GM18498 (cell line): ENCODE measurements around the gene CCM2.
"Not testable (repeated sequence)": the region's sequence is repeated elsewhere in the genome, so short reads cannot be mapped to it uniquely, and the experiment has no call there.

ENCODE experiments used
- ATAC-seq: cut with Tn5 transposase; IDR thresholded peaks from one replicate; pipeline ENCODE4 v1.9.1; 2021; ENCODE audit warnings: mild to moderate bottlenecking, moderate library complexity; ENCODE audit not compliant: unreplicated experiment

Gene CCM2

DNA sequence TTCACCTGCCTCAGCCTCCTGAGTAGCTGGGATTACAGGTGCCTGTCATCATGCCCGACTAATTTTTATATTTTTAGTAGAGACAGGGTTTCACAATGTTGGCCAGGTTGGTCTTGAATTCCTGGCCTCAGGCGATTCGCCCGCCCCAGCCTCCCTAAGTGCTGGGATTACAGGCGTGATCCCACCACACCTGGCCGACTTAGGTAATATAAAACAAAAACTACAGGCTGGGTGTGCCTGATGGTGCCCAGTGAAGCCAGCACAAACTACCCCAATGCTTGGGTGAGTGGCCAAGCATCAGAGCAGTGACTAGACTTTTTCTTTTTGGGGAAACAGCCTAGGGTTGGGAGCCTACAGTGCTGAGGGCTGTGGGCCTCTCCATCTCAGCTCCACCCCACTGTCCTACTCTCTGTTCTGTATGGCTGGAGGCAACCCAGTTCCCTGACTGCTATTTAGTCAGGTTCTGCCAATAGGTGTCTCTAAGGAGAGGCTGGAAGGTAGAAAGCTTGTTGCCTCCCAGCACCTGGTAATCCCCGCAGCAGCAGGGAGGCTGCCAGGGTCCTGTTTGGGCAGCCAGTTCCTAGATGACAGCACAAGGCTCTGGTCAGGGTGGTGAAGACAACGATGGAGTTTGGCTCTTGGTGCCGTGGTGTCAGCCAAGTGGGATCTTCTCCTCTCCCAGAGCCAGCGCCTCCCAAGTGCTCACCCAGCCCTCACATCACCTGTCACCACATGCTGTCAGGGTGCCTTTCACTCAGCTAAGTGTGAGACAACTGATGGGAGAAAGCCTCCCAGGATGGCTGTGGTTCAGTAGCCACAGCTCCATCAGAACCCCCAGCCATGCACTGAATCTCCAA lies 99.2 kb downstream of the CCM2 start:
- ATAC-seq = no peak

DNA sequence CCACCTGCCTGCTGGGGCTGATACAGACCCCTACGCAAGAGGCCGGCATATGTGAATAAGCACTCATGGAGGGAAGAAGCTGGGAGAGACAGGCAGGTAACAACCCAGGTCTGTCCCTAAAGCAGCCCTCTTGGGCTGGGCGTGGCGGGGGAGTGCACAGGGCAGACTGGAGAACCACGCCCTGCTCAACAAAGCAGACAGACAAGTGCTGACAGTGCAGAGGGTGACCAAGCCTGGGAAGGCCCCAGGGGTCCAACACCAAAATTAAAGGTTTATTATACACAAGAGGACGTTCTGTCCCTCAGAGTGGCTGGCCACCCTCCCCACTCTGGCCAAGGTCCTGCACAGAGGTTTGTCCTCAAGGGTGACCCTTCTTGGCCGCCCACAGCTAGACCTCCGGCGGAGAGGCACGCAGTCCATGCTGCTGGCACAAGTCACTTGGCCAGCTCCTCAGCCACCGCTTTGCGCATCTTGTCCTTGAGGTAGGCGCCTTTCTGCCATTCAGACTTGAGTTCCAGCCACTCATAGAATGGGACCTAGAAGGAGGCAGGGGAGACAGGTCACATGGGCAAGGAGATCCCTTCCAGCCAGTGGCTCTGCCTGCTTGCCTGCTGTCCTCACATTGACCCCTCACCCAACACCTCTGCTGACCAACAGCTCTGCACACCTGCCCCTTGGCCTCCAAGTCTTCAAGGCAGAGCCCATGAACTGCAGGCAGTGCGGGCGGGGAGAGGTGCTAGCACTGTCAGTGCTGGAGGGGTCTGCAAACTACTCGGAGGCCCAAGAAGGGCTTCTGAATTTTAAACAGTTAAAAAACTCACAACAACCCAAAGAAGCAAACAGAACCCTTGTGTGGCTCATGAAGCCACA lies 100.1 kb downstream of the CCM2 start:
- ATAC-seq = no peak

DNA sequence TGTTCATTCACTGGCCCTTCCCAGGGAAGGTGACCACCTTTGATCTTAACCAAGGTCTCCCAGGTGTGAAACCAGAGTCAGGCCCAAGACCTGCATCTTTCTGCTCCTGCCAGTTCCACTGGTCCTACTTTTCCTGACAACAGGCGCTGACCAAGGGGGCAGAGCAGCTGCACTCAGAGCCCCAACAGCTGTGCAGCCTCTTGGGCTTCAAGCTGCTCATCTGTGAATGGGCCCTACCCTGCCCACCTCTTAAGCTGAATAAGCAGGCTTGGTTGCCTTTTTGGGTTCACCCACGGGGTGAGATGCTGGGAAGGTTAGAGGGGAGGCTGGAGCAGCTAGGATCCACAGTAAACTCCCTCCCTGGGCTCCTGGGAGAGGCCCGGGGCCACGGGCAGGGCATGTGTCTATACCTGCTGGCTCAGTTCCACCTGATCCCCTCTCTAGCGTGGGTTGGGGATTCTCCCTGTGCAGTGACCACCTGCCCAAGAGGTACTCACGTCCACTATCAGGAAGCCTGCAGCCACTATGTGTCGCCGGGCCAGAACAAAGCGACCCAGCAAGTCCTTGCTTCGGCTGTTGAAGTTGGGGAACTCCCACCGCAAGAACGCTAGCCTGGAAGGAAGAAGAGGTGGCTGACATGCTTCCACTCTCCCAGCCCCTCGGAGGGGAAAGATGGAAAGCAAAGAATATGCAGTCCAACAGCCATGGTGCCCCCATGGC lies 100.9 kb downstream of the CCM2 start:
- ATAC-seq = no peak

DNA sequence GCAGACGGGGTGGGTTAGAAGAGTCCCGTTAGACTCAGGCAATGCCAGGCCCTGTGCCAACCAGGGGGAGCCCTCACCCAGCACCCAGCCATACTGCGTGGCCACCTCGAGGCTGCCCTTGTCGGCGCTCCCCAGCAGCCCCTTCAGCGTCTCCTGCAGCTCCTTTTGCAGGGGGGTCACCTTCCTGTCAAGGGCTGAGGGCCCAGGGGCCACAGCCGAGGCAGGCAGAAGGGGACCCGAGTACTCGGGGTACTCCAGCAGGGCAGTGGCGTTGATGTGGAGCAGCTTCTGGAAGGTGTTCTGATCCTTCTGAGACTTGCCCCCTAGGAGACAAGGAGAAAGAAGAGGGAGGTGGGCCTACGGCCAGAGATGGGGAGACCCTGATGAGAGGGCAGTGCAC lies 101.7 kb downstream of the CCM2 start:
- ATAC-seq = no peak

DNA sequence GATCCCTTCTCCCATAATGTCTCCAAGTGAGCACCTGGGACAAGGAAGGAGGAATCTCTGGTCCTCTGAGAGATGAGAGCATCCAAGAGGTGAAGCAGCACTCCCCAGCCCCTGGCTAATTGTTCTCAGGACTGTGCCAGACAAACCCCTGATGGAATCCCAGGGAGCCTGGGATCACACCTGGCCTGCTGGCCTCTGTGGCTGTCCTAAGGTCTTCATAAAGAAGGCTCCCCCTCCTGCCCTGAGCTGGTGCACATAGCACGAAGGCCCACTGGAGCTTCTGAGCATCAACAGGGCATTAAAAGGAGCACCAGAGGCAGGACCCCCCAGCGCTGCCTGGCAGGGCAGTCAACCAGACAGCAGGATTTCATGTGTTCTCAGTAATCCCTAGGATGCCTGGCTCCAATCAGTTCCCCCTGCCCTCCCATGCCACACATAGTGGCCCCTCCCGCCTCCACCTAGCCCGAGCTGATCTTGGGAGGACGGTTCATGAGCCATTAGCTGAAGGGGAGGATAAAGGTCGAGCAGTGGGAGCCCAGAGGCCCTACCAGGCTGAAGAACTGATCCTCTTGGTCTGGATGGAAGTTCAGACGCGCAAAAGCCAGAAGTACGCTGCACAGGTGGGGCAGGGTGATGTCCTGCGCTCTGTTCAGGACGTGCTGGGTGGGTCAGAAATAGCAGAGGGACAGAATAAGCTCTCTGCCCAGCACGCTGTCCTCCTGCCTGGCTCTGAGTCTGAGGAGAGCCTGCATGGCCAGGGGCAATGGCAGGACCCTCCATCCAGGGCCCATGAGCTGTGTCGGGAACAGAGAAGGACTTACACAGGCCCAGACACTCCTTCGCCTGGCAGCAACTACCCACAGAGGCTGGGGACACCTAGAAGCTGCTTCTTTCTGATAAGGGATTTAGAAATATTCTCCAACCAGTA lies 103.0 kb downstream of the CCM2 start:
- no peak for ATAC-seq

DNA sequence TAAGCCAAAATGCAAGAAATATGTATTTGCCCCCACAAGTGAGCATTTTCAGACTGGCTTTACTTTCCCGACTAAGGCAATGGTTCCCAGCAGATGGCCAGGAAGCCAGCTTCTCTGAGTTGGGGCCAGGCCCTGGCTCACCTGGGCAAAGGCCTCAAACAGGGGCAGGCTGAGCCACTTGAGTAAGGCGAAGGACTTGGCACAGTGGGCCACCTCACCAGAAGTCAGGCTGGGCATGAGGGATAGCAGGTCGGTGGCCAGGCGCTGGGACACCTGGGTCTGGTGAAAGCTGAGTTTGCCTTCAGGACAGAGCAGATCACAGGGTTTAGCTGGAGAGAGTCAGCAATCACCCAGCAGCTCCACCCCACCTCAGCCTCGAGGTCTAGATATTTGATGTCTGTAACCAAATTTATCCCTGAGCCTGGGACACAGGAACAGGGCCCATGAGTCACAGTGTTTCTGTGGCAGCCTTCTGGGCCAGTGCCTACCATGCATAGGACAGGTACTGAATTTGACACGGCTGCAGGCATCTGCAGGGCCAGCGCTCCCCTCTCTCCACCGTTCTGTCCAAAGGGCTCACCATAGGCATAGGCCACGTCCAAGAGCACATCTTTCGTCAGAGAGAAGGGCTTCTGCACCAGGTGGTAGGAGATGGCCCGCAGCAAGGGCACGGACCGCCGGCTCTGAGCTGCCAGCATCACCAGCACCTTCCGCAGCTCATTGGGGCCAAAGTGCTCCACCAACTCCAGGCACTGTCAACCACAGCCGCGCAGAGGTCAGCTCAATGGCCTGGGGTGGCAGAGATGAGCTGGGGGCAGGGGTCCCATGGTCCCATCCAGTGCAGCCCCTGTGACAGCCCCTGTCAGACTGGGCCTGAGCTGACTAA lies 104.2 kb downstream of the CCM2 start:
- ATAC-seq = no peak

DNA sequence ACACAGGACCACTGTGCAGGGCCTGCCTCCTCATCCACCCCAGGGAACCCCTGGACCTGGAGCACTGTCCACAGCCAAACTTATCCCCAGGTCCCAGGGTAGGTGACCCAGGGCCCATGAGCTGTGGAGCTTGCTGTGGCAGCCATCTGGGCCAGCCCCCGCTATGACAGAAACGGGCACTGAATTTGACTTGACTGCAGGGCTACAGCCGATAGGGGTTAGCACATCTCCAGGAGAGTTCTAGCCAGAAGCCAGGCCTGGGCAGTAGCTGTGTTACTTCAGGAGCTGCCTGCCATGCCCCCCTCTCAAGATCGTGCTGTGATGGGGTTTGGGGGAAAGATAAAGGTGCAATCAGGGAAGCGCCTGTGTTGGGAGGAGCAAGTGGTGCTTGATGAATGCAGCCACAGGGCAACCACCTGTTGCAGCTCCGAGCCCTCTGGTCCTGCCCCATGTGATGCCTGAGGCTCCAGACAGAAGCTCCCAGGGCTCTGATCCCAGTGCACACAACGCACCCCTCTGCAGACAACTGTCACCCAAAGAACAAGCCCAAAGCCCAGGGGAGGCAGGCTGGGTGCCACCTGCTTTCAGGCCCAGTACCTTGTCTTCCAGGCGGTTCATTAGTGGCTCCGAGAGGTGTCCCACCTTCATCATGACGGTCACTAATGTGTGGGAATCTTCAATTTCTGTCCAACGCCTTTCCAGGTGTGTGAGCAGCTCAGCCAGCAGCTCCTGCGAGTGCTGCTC lies 105.0 kb downstream of the CCM2 start:
- no peak for ATAC-seq

DNA sequence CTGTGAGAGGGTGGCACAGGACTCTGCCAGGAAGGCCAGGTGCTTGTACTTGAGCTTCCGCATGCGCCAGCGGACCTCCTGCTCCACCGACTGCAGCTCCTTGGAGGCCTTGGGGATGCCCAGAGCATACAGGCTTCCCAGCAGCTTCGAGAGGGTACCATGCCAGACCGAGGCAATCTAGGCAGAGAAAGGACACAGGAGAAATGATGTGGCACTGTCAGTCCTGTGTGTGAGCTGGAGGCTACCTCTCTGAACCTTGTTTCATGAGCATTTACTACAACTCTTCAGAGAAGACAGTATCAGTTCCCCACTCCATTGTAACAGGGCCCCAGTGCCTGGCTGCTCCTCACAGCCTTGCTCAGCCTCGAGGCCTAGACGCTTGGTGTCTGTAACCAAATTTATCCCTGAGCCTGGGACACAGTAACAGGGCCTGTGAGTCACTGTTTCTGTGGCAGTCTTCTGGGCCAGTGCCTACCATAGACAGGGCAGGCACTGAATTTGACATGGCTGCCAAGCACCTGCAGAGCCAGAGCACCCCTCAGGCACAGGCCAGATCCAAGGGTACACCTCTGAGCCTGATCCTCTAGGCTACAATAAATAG lies 105.7 kb downstream of the CCM2 start:
- ATAC-seq = no peak

DNA sequence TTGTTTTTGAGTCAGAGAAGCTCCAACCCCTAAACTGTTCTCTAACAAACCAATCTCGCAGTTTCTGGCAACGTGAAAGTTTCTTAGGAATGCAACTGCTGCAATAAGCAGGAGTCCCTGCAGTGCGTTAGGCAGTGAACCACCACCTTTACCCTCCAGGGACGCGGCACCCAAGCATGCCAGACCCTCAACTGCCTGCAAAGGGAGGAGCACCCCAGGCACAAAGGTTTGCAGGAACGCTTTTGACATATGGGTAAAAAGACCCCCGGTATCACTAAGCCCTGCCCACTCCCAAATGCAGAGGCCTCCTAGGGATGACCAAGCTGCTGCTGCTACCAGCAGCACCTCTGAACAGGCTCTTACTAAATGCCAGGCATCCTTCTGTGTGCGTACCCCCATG lies 106.8 kb downstream of the CCM2 start:
- no peak for ATAC-seq

DNA sequence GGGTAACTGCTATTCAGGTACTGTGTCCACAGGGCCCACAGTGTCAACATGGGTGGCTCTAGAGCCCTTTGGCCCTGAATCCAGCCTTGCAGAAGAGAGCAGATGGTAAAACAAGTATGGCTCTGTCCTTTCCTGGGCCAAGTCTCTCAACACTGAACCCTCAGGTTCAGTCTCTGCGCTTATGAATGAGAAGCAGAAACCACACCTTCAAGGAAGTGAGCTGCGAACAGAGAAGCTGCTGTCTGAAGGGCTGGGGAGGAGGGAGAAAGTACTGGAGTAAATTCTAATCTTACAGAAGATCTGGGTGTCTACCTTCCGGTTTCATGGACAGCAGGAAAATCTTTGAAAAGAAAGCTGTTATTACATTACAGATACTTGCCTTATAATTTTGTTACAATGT lies 107.4 kb downstream of the CCM2 start:
- no peak for ATAC-seq

DNA sequence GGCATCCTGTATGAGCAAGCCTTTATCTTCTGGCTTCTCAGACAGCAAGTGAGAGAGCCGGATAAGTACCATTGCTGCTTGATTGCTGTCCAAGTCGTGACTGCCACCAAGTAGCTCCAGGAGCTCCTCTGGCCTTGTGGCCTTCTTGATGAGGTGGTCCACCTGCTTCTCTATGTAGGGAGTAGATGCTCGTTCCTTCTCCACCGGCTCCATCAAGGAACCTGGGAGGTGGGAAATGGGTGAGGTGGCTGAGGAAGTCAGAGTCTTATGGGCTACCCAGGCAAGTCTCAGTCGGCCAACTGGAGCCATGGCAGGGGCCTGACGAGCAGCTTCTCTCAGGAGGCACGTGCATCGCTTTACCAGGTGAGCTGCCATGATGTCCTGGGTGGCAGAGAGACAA lies 108.9 kb downstream of the CCM2 start:
- no peak for ATAC-seq

DNA sequence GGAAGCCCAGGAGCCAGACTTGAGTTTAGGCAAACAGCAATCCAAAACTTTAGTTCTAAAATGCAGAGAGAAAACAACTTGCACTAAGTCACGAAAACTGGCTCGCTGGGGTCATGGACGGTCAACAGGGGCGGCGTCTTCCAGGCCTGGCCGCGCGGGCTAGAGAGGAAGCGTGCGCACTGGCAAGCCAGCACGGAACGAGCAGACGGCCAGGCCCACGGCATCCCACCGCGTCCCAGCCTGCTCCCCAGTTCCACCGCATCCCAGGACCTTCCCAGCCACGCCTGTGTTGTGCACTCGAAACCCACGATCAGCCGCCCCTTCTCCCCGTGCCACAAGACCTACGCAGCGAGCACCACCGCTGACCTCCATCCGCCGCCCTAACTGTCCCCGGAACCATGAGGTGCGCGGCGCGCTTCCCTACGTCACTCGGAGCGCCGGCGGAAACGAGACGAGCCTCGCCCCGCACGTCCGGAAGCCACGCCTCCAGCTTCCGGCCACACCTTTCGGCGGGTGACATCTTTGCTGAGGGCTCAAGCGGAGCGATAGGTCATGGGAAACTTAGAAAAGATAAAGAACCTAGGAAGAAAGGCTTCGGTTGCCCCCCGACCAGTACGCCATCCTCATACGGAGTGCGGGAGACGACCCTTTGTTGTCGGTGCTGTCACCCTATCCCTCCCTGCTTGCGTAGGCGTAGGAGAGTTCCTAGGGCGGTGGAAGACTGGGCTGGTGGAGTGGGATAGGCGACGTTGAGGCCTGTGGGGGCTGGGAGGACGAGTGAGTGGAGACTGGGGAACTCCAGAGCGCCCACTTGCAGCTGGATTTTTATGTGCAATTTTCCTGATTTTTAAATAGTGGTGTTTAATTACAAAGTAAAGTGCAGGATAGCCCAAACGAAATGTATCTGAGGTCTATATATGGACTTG lies 111.6 kb downstream of the CCM2 start, which contains the start of gene TBRG4:
Gene TBRG4, minus strand, starts transcription at position 400 of the 926 bp plus-strand sequence. CDS start 2,460 bp downstream, outside the sequence.
- ATAC-seq = peak; percentile 97

DNA sequence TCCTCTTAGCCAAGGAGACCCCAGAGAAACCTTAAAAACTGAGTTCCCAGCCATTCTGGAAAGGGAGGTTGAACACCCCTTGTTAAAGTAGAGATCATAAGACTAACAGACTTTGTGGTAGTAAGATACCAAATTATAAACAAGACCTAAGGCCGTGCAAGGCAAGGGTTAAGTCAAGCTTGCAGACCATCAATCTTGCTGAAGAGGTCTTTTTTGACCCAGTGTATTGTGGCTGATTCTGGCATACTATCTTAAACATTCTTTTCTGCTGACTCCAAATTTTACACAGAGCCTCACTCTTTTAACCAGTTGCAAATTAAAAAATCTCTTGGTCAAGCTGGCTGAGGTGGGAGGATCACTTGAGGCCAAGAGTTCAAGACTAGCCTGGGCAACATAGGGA lies 112.6 kb downstream of the CCM2 start:
- ATAC-seq = no peak

DNA sequence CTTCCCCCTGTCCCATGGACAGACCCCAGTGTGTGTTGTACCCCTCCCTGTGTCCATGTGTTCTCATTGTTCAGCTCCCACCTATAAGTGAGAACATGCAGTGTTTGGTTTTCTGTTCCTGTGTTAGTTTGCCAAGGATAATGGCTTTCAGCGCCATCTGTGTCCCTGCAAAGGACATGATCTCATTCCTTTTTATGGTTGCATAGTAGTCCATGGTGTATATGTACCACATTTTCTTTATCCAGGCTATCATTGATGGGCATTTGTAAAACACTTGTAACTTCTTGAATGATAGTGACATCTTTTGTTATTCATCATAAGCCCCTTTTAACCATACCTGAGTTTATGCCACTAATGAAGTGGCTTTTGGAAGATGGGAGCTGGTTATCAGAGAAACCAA lies 114.3 kb downstream of the CCM2 start:
- ATAC-seq = not testable (repeated sequence)

DNA sequence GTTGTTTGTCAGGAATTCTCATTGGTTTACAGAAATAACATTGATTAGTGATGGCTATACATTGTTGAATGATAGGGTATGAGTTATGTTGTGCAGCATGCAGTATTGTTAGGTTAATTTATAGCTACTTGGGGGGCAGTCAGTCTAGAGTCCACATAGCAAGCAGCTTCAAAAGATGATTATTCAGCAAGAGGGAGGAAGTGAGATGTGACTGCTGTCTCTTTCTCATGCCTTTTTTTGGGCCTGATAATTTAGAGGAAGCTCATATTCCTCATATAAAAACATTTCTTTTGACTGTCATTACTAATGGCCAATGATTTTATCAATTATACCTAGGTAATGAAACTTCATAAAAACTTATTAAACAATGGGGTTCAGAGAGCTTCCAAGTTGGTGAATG lies 114.9 kb downstream of the CCM2 start:
- ATAC-seq = no peak

DNA sequence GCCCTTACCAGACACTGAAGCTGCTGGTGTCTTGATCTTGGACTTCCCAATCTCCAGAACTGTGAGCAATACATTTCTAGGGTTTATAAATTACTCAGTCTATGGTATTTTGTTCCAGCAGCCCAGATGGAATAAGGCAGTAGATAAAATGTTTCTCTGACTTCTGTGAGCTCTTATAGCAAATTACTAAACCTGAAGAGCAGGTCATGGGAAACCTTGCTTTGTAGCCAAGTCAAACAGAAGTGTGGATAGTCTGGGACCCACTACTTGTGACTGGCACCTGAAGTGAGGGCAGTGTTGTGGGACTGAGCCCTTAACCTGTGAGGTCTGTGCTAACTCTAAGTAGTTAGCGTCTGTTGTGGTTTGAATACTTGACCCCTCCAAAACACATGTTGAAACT lies 116.0 kb downstream of the CCM2 start:
- no peak for ATAC-seq

DNA sequence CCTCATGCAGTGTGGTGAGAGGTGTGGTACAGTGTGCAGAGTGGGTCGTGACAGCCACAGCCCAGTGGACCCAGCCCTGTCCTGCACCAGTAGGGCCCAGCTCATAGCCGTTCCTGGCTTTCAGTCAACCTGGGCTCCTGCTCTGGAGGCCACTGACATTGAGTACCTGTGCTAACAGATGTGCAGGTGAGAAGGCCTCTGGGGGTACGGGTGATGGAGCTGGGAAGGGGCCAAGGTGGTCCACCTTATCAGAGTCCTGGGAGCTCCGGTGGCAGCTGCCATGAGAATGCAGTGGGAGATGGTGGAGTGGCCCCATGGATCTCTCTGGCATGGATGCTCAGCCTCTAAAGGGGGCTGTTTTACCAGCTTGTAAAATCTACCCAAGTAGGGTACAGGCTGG lies 117.6 kb downstream of the CCM2 start:
- no peak for ATAC-seq
